ENCODE measurements around the gene GSG1L.

GSG1L gene

GRCh38 chr16:28090646-28091377 lies 27.3 kb upstream of the GSG1L start:
- peak in 1 of 2 experiments; percentile 21 for DNase-seq

- DNase-seq = no peak
These were observed 26.5 kb upstream of the GSG1L start for GRCh38 chr16:28089992-28090365.

GRCh38 chr16:28089205-28089991 lies 25.9 kb upstream of the GSG1L start:
- no peak for DNase-seq

- peak in 1 of 2 experiments; percentile 51 for DNase-seq
These were observed 24.3 kb upstream of the GSG1L start for GRCh38 chr16:28087675-28088300.

- DNase-seq = no peak
These were observed 23.7 kb upstream of the GSG1L start for GRCh38 chr16:28087140-28087660.

GRCh38 chr16:28086186-28087139 lies 22.9 kb upstream of the GSG1L start:
- DNase-seq = no peak

GRCh38 chr16:28085389-28086171 lies 22.1 kb upstream of the GSG1L start:
- DNase-seq = no peak

GRCh38 chr16:28084209-28084608 lies 20.7 kb upstream of the GSG1L start:
- DNase-seq = no peak

GRCh38 chr16:28082624-28083023 lies 19.1 kb upstream of the GSG1L start:
- DNase-seq = peak; percentile 53 to 88

- peak; percentile 91 to 95 for DNase-seq
These were observed 18.0 kb upstream of the GSG1L start for GRCh38 chr16:28081391-28081968.

GRCh38 chr16:28078261-28078660 lies 14.7 kb upstream of the GSG1L start:
- DNase-seq = peak; percentile 47 to 73

- DNase-seq = no peak
These were observed 10.3 kb upstream of the GSG1L start for GRCh38 chr16:28073836-28074235.

- no peak for DNase-seq
These were observed 8.6 kb upstream of the GSG1L start for GRCh38 chr16:28072087-28072486.

- DNase-seq = peak in 1 of 2 experiments; percentile 35
These were observed 6.7 kb upstream of the GSG1L start for GRCh38 chr16:28069971-28070794.

- DNase-seq = no peak
These were observed 5.5 kb upstream of the GSG1L start for GRCh38 chr16:28068976-28069375.

- no peak for DNase-seq
These were observed 4.3 kb upstream of the GSG1L start for GRCh38 chr16:28067604-28068379.

- peak in 1 of 2 experiments; percentile 29 for DNase-seq
These were observed 1.3 kb upstream of the GSG1L start for GRCh38 chr16:28064706-28065249.

GRCh38 chr16:28064150-28064549 lies 636 bp upstream of the GSG1L start:
- DNase-seq = no peak
